EL (cell line): ENCODE data around the gene C9orf43.
"Not testable (repeated sequence)": the region's sequence is repeated elsewhere in the genome, so short reads cannot be mapped to it uniquely, and the experiment has no call there.

ENCODE experiments used
- DNase-seq: peaks from one replicate; pipeline ENCODE4 v3.0.0-alpha.2; 2016

Gene C9orf43

DNA sequence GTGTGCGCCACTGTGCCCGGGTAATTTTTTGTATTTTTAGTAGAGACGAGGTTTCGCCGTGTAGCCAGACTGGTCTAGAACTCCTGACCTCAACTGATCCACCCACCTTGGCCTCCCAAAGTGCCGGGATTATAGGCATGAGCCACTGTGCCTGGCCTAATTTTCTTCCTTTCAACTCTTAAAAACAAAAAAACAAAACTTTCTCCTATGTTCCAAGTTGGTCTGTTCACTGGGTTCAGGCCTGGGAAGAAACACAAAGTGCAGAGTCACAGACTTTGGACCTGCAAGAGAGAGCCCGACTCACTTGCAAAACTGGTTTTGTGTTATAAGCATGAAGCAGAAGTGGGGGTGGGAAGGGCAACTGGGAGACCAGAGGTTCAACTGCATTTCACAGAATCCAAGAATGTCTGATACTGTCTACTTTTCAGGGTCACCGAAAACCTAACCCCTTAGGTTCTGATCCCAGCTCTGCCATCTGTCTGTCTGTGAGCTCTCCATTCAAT is 28.6 kb upstream of the C9orf43 start:
- DNase-seq, result no peak

DNA sequence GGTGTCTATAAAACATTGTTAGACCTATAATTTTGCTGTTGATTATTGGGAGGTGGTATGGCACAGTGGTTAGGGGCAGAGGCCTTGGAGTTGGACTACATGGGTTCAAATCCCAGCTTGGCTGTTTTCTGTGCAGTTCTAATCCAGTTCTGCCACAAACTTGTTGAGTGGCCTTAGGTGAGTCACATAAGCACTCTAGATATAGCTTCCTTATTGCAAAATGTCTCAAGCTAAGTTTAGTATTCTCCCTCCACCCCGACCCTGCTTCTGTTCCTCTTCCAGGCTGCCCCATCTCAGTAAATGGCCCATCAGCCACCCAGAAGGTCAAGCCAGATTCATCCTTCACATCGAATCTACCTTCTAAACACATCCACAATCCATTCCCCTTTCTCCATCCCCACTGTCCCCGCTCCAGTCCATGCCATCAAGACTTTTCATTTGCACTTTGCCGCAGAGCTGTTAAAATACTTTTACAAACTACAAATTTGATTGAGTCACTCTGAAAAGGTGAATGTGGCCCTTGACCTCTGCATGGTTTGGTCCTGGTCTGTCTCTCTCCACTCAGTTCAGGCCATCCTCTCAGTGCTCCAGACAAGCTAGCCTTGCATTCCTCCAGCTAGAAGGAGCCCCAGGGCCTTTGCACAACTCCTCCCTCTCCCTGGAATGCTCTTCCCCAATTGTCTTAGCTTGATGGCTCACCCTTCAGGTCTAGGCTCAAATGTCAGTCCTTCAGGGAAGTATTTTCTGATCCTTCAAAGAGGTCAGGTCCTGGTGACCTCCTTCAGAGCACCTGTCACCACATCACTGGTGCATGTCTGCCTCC is 23.8 kb upstream of the C9orf43 start:
- DNase-seq, result no peak

DNA sequence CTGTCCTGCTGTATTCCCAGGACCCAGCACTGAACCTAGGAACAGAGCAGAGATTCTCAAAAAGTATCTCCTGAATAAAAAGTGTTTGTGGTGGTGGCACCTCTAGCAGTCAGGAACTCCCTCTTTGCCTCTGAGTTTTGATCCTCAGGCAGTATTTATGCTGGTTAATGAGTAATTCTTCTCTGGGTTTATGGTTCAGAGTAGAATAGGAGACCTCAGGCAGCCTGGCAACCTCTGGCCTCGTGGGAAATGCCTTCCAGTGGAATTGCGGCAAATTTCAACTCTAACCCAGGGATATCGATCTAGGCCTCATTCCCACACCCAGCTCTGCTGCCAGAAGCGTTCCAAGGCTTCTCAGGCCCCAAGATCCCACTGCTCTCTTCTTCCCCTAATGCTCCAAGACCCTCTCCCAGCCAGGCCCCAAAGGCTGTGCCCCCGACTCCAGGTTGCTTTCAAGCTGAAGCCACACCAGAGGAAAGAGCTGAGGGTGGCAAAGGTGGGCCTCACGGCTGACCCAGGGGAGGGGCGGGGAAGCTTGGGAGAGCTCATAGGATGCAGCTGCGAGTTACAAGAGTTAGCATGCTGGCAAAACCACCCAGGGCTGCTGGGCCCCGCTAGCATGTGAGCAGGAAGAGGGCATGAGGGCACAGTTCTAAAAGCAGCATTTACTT is 22.9 kb upstream of the C9orf43 start:
- DNase-seq, result no peak

DNA sequence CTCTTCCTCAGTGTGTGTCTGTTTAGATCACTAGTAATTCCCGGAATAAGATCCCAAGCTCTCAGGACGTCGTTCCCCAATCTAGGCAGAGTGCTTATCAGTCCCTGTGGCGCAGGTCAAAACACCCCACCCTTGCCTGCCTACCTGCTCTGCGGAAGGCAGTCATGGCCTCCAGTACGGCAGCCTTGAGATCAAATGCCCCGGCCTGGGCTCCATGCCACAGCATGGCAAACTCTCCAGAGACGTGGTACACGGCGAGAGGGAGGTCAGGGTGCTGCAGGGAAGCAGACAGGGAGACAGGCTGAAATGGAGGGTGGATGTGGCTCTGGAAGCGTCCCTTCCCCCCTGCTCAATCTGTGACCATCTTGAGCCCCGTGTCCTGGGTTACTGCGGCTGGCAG is 21.7 kb upstream of the C9orf43 start:
- no peak for DNase-seq

DNA sequence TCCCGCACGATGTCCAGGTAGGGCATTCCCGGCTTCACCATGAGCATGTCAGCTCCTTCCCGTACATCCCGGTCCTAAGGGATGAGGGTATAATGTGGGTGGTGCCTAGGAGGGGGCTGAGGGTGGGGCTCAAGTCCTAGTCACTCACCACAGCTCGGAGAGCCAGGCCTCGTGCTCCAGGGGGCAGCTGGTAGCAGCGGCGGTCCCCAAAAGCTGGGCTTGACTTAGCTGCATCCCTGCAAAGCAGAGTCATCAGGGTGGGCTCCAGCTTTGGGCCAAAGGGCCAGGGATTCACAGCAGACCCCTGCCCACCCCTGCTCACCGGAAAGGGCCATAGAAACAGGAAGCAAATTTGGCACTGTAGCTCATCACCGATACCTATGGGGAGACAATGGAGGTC is 21.1 kb upstream of the C9orf43 start:
- no peak for DNase-seq

DNA sequence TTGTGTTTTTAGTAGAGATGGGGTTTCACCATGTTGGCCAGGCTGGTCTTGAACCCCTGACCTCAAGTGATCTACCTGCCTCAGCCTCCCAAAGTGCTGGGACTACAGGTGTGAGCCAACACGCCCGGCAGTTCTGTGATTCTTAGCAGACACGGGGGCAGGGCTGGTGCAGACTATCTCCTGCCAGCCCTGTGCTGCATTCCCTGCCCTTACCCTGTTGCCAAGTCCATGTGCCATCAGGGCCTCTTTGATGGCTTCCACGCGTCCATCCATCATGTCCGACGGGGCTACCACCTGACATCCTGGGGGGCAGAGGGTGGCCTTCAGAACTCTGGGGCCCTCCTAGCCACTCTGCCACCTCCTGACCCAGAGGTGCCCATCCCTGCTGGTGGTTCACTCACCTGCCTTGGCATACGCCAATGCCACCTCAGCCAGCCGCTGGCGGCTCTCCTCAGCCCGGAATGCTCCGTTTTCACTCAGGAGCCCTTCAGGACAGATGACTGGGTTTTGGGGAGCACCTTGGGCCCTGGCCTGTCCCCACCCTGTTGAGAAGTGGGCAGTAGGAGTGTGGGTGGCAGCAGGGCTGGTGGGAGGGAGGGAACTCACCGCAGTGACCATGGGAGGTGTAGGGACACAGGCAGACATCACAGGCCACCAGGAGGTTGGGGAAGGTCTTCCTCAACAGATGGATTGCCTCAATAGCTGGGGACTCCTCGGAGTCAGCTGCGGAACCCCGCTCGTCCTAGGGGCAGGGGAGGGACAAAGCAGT is 20.2 kb upstream of the C9orf43 start:
- DNase-seq, result no peak

DNA sequence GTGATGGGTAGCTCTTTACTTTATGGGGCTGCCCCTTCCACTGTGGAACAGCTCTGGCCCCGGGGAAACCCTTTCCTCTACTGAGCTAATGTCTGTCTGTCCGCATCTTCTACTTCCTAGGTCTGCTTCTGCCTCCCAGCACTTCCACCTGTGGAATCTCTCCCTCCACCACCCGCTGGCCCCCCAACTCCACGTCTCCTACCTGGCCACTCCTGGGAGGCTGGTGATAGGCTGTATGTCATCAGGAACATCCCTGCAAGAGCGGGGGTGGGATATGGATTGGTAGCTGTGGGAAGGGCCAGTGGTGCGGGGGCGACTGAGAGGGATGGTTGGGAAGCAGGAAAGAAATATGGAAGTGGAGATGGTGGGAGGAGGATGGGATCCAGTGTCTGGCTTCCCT is 18.6 kb upstream of the C9orf43 start:
- DNase-seq, result no peak

DNA sequence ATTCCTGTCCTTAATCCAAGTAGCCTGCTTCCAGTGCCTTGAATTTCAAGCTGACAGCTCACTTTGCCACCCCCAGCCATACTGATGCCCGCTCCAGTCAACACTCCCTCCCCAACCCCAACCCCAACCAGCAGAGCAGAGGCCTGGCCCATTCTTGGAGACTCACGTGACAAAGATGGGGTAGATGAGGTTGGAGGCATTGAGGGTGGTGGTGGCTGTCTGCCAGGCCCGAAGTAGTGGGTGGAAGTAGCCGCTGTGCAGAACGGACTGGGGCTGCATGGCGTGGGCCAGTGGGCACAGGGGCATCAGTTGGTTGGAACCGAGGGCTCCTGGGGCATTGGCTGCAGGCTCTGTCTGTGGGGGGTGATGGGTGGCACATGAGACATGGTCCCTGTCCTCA is 17.3 kb upstream of the C9orf43 start:
- no peak for DNase-seq

DNA sequence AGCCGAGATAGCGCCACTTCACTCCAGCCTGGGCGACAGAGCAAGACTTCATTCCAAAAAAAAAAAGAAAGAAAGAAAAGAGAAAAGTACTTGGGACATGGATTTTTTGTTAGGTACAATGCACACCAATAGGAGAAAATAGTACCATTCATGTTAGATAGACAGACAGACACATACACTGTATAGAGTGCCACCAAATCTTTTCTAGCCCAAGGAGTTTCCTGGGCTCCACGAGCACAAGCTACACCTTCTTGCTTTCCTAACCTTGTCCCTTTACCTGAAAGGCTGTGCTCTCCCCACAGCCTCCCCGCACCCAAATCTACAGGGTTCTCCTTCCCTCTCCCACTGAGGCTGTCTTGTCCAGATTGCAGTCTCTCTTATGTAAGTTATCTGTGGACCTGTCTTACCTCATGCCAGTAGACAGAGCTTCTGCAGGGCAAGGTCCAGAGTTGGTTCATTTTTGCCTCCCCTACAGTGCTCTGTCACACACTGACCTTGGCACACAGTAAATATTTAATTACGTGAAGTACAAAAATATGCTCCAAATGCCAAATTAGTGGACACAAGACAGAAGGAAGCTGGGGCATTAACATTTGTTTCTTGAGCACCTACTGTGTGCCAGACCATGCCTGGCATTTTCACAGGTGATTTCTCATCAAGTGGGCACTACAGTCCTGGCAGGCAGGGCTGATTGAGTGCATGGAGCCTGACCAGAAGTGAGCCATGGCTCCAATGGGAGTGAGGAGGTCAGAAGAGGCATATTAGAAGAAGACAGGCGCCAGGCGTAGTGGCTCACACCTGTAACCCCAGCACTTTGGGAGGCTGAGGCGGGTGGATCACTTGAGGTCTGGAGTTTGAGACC is 15.3 kb upstream of the C9orf43 start:
- DNase-seq, result no peak

DNA sequence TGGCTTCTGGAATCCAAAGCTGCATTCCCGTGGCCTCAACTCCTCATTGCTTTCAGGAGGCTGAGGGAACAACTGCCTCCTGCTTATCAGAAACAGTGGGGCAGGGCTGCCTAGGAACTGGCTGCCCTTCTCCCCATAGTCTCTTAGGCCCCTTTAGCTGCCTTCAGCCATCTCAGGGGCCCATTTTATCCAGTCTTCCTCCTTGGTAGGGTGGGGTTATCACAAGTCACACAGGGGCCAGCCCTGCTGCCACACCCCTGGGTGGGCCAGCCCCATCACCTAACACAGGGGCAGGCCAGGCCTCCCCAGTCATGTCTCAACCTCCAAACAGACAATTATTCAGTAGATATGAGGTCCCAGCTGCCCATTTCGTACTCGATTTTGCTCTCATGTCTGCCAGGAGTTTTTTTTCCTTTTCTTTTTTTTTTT is 13.3 kb upstream of the C9orf43 start:
- DNase-seq, result no peak

DNA sequence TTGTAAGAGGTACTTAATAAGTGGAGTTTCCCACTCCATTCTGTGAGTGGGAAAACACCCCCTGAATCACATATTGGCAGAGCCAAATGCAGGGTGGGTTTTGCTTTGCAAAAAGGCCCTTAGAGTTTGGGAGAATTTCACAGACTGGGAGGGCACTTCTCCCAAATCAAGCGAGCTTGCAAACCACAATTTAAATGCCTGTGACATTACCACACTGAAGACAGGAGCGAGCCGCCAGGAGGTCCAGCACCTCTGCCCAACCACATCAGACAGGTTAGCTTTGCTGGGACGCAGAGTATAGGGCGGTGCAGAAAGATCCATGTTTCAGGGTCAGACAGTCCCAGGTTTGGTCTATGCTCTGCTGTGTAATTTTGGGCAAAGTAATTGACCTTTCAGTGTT is 11.8 kb upstream of the C9orf43 start:
- DNase-seq, result no peak

DNA sequence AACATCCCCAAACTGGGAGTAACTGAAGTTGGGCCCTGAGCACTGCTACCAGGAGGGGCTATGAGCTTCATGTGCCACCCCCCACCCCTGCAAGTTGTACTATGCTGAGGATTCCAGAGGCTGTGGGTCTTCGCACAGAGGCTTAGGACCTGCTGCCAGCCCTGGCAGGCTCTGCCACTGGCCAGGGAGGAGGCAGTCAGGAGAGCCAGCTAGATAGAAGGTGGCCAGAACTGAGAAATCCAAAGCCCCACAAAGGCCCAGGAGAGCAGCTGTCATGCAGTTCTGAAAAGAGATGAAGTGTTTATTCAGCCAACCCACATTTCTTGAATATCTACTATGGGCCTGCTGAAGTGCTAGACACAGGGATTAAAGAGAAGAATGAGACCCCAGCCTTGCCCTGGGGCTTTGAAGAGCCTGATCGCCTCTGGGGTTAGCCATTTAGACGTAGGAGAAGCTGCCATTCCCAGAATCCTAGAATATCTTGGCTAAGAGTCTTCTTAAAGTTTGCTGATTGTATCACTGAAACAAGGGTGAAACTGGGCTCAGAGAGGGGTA is 10.8 kb upstream of the C9orf43 start:
- no peak for DNase-seq

DNA sequence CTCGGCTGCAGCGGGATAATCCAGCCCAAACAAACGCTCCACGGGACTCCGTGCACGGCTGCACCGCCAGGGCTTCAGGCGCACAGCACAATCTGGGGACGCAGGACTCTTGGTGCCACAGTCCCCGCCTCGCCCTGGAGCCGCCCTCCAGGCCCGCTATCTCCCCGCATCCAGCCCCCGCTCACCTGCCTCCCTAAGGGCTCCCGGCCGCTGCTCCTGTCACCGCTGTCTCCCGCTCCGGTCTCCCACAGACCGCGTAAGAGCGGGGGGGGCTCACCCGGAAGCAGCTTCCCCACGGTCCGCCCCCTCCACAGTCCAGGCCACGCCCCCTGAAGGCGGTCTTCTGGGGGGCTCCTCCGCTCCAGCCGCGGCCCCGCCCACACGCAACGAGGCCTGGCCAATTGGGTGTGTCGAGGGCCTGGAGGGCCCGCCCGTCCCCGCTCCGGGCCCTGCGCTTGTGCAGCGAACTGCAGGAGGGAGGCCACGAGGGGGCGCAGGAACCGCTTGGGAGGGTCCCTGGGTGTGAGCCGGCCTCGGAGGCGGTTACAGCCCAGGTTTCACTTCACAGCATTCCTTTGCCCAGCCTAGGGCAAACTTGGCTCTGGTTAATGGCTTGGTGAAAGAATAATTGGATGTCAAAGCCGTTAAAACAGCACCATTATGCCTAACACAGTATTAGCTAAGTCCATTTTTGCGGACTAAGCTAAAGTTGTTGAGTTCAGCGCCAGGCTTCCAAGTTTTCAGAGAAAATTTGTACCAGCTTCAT is 9.3 kb upstream of the C9orf43 start, which contains the start of gene ALAD:
Gene ALAD (minus strand): TSS at position 258 of the 766 bp plus-strand sequence. CDS start 7,725 bp downstream, outside the sequence.
- peak; percentile 99 for DNase-seq

DNA sequence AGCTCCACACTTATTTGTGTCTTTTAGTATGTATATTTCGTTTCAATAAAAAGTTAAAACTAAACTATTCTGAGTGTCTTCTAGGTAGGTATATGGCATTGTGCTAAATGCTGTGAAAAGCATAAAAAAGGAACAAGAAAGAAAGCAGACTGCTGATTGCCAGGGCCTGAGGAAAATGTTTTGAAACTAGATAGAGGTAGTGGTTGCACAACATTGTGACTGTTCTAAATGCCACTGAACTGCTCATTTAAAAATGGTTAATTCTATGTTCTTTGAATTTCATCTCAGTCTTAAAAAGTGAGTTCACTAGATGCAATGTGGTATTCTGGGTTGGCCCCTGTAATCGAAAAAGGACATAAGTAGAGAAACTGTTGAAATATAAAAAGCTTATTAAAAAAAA is 6.9 kb upstream of the C9orf43 start:
- no peak for DNase-seq

DNA sequence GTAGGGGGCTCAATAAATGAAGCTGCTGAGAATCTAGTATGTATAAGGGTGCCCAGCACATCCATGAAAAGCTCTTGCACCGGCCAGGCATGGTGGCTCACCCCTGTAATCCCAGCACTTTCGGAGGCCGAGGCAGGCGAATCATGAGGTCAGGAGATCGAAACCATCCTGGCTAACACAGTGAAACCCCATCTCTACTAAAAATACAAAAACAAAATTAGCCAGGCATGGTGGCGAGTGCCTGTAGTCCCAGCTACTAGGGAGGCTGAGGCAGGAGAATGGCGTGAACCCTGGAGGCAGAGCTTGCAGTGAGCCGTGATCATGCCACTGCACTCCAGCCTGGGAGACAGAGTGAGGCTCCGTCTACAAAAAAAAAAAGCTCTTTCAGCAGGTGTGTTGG is 4.2 kb upstream of the C9orf43 start:
- not testable (repeated sequence) for DNase-seq

DNA sequence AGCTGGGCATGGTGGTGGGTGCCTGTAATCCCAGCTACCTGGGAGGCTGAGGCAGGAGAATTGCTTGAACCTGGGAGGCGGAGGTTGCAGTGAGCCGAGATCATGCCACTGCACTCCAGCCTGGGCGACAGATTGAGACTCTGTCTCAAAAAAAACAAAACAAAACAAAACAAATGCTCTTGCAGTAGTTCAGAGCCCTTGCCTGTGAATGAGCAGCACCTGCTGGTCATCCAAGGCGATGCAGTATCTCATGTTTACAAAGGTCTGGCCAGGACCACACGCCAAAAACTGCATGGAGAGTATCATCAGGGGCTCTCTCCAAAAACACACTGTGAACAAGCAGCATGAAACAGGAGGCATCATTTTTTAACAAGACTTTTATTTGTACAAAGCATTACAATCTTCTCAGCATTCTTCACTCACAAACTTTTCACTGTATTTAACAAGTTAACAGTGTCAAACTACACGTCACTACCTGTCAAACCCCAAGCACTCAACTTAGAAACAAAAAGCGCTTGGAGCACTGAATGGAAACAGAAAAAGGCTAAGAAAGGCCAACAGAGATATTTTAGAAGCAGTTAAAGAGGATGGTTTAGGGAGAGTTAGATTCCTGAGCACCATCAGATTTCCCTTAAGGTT is 3.6 kb upstream of the C9orf43 start:
- DNase-seq, result peak; percentile 65

DNA sequence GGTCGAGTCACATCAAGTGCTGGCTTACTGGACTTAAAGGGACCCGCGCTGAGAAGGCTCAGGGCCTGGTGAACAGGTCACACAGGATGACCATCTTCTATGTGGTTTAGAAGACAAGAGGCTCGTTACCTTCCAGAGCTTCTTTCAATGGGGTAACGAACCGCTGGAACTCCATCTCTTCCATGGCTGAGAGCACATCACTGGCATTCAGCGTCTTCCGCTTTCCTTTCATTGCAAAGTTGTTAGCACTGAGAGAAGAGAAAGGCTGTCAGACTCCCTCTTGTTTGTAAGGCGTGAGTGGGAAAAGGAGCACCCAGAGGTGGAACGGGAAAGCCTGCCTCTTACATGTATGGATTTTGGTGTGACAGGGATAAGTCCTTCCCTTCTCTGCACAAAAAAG is 1.1 kb upstream of the C9orf43 start:
- peak; percentile 13 for DNase-seq

DNA sequence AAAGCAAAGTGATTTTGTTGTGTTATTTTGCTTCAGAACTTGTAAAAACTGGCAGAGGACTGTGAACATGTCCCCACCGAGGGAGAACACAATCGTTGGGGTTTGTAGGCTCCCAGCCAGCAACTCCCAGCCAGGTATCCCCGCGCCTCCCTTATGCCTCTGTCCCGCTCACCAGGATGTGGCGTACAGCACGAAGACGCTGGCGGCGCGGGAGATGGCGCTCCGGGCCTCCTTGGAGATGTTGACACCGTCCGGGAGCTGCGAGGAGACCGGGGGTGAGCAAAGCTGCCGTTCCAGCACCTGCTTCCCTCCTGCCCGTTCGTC is 702 bp upstream of the C9orf43 start:
- no peak for DNase-seq

DNA sequence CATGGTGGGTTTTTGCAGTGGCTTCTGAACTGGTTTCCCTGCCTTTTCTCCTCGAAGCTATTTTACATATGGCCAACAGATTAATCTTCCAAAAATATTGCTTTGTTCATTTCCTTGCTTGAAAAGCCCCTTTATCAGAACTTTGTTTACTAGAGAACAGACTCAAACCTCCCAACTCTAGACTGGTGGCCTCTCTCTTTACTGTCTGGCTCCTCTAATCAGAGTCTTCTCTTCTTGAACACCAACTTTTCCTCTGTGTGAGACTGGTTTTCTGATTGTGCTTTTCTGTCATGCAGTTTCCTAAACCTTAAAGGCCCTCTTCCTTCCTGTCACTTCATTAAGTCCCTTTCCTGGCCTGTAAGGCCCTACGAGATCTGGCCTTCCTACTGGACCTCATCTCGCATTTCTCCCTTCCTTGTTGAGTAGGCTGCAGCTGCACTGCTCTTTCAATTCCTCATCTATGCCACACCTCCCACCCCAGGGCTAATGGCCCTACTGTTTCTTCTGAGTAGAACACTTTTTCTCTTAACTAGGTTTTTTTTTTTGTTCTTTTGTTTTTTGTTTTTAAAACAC is 5.7 kb downstream of the C9orf43 start:
- DNase-seq, result no peak

DNA sequence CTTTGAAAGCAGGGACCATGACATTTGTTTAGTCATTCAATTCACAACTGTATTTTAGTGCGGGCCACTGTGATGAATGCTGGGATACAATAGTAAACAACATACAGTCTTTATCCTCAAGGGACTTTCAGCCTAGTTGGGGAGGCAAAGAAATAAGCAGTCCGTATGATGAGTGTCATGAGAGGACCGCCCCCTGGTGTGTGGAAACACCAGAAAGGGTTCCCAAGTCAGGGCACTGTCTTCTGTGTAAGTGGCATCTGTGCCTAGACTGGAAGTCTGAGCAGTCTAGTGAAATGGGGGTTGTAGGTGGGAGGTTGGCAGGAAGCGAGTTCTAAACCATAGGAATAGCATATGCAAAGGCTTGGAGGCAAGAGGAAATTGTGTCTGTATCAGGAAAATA is 6.8 kb downstream of the C9orf43 start:
- DNase-seq, result no peak

DNA sequence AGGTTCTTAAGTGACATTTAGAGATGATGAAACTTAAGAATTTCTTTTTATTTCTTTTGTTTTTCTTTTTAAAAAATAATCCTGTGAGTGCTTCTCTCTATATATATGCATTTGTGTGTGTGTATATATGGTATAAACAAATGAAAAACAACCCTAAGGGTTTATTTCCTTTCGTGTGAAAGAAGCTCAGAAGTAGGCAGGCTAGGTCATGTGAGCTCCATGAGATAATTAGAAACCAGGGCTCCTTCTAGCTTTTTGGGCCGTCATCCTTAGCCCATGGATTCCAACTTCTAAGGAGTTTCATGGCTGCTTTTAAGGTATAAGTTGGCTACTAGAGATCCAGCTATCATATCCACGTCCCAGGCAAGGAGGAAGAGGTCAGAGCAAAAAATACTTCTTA is 11.2 kb downstream of the C9orf43 start:
- DNase-seq, result no peak
